SK-N-SH treated with all-trans-retinoic acid at 6 μM for 48 hours (cell line): ENCODE measurements around the gene HOXA2.

ENCODE experiments used
- ATAC-seq: fragments of 200-7000 bp; cut with Tn5 transposase; 3 replicates; pipeline ENCODE4 v1.9.1; 2020; ENCODE audit warnings: mild to moderate bottlenecking, moderate library complexity
- ARNTL ChIP-seq: fragments of 450-650 bp; formaldehyde crosslinking; IDR thresholded peaks from 2 replicates; pipeline ENCODE4 v1.5.0; 2020; ENCODE audit warnings: low read depth, mild to moderate bottlenecking, moderate library complexity, borderline replicate concordance
- BACH2 ChIP-seq: fragments of 250-450 bp; sonication (Bioruptor Pico); IDR thresholded peaks from 2 replicates; pipeline ENCODE4 v1.9.0; 2021; ENCODE audit warnings: mild to moderate bottlenecking, borderline replicate concordance
- CSDC2 ChIP-seq: fragments of 250-450 bp; sonication (Bioruptor Pico); IDR thresholded peaks from 2 replicates; pipeline ENCODE4 v1.5.0; 2020; ENCODE audit warnings: mild to moderate bottlenecking, moderate library complexity
- GLIS3 ChIP-seq: fragments of 250-450 bp; sonication (Bioruptor Pico); IDR thresholded peaks from 2 replicates; pipeline ENCODE4 v1.5.0; 2020; ENCODE audit warnings: mild to moderate bottlenecking, moderate library complexity
- ISL1 ChIP-seq: fragments of 250-450 bp; sonication (Bioruptor Pico); IDR thresholded peaks from 2 replicates; pipeline ENCODE4 v2.1.2; 2022; ENCODE audit warnings: mild to moderate bottlenecking, moderate library complexity
- OSR1 ChIP-seq: fragments of 250-450 bp; sonication (Bioruptor Pico); IDR thresholded peaks from 2 replicates; pipeline ENCODE4 v1.8.0; 2022; ENCODE audit warnings: moderate library complexity, mild to moderate bottlenecking, inconsistent platforms
- PATZ1 ChIP-seq: fragments of 250-450 bp; sonication (Bioruptor Pico); IDR thresholded peaks from 2 replicates; pipeline ENCODE4 v1.8.0; 2020; ENCODE audit warnings: mild to moderate bottlenecking, moderate library complexity, borderline replicate concordance
- PPARA ChIP-seq: fragments of 250-450 bp; sonication (Bioruptor Pico); IDR thresholded peaks from 2 replicates; pipeline ENCODE4 v1.5.0; 2020; ENCODE audit warnings: mild to moderate bottlenecking, borderline replicate concordance
- RARB ChIP-seq: fragments of 250-450 bp; sonication (Bioruptor Pico); IDR thresholded peaks from 2 replicates; pipeline ENCODE4 v1.8.0; 2021; ENCODE audit warnings: mild to moderate bottlenecking, moderate library complexity
- SNAI2 ChIP-seq: fragments of 250-450 bp; sonication (Bioruptor Pico); IDR thresholded peaks from 2 replicates; pipeline ENCODE4 v1.5.0; 2020; ENCODE audit warnings: mild to moderate bottlenecking, moderate library complexity
- TCF4 ChIP-seq: fragments of 250-450 bp; sonication (Bioruptor Pico); IDR thresholded peaks from 2 replicates; pipeline ENCODE4 v1.8.0; 2021; ENCODE audit warnings: mild to moderate bottlenecking, moderate library complexity, borderline replicate concordance
- TOX ChIP-seq: fragments of 250-450 bp; sonication (Bioruptor Pico); IDR thresholded peaks from 2 replicates; pipeline ENCODE4 v1.8.0; 2021; ENCODE audit warnings: mild to moderate bottlenecking, moderate library complexity, borderline replicate concordance
- ZC3H10 ChIP-seq: fragments of 250-450 bp; sonication (Bioruptor Pico); IDR thresholded peaks from 2 replicates; pipeline ENCODE4 v1.5.1; 2021; ENCODE audit warnings: mild to moderate bottlenecking, moderate library complexity
- ZFP3 ChIP-seq: fragments of 250-450 bp; sonication (Bioruptor Pico); IDR thresholded peaks from 2 replicates; pipeline ENCODE4 v1.5.0; 2020; ENCODE audit warnings: mild to moderate bottlenecking, moderate library complexity
- ZFP30 ChIP-seq: fragments of 450-650 bp; formaldehyde crosslinking; IDR thresholded peaks from 2 replicates; pipeline ENCODE4 v1.5.0; 2022; ENCODE audit warnings: mild to moderate bottlenecking, moderate library complexity
- ZNF565 ChIP-seq: fragments of 450-650 bp; formaldehyde crosslinking; conservative IDR thresholded peaks from 2 replicates; pipeline ENCODE4 v1.5.0; 2020; ENCODE audit warnings: low read depth, mild to moderate bottlenecking, moderate library complexity
- ZNF70 ChIP-seq: fragments of 450-650 bp; formaldehyde crosslinking; IDR thresholded peaks from 2 replicates; pipeline ENCODE4 v1.5.0; 2020; ENCODE audit warnings: mild to moderate bottlenecking, moderate library complexity
- ZNF8 ChIP-seq: fragments of 450-650 bp; formaldehyde crosslinking; IDR thresholded peaks from 2 replicates; pipeline ENCODE4 v1.5.0; 2020; ENCODE audit warnings: mild to moderate bottlenecking, moderate library complexity

HOXA2 gene

GRCh38 chr7:27101171-27101956, 1.1 kb downstream of the HOXA2 start:
- ATAC-seq, result no peak
- TF ChIP-seq OSR1 (CRISPR knock-in tag) (no peak), SNAI2 (CRISPR knock-in tag) (no peak), TOX (CRISPR knock-in tag) (no peak), ZC3H10 (CRISPR knock-in tag) (no peak), ZNF8 (CRISPR knock-in tag) (no peak), PATZ1 (CRISPR knock-in tag) (no peak), ZNF565 (CRISPR knock-in tag) (no peak), CSDC2 (no peak), PPARA (CRISPR knock-in tag) (no peak), RARB (no peak), BACH2 (CRISPR knock-in tag) (no peak), ZNF70 (CRISPR knock-in tag) (no peak), ZFP3 (CRISPR knock-in tag) (no peak)

- no peak for ATAC-seq
- TF ChIP-seq ZNF8 (CRISPR knock-in tag) (no peak), TCF4 (CRISPR knock-in tag) (no peak), GLIS3 (CRISPR knock-in tag) (no peak)
- TF ChIP-seq, all 23 proteins: peak for 0
These were observed 1.8 kb downstream of the HOXA2 start for GRCh38 chr7:27100694-27101170.

GRCh38 chr7:27099453-27100370, 2.8 kb downstream of the HOXA2 start:
- ATAC-seq, result no peak
- TF ChIP-seq ZFP30 (CRISPR knock-in tag) (no peak), RARB (no peak), TCF4 (CRISPR knock-in tag) (no peak), BACH2 (CRISPR knock-in tag) (no peak), TOX (CRISPR knock-in tag) (no peak), ISL1 (no peak), ZNF70 (CRISPR knock-in tag) (no peak), SNAI2 (CRISPR knock-in tag) (no peak), CSDC2 (no peak), ARNTL (CRISPR knock-in tag) (no peak), PPARA (CRISPR knock-in tag) (no peak), ZNF565 (CRISPR knock-in tag) (no peak), OSR1 (CRISPR knock-in tag) (no peak), ZNF8 (CRISPR knock-in tag) (no peak), PATZ1 (CRISPR knock-in tag) (no peak)
- TF ChIP-seq, all 23 proteins: peak for 0

GRCh38 chr7:27098578-27099451, 3.7 kb downstream of the HOXA2 start:
- ATAC-seq, result no peak
- TF ChIP-seq TOX (CRISPR knock-in tag) (no peak), PATZ1 (CRISPR knock-in tag) (no peak)
